Fibroblast of skin of left biceps (primary cell): ENCODE data around the gene SLC44A2.

Experiments
- DNase-seq, 2 experiments: peaks; one replicate each; pipeline ENCODE4 v3.0.0-alpha.2; 2013; ENCODE audit warnings: low read depth in 2 of 2

SLC44A2 gene

GRCh38 chr19:10682397-10683063, 57.2 kb downstream of the SLC44A2 start:
- DNase-seq, result no peak

GRCh38 chr19:10683064-10683426, 57.7 kb downstream of the SLC44A2 start:
- DNase-seq, result no peak

GRCh38 chr19:10683582-10683981, 58.2 kb downstream of the SLC44A2 start:
- no peak for DNase-seq

- no peak for DNase-seq
Observed at GRCh38 chr19:10685210-10685609, 59.9 kb downstream of the SLC44A2 start.

GRCh38 chr19:10686193-10686592, 60.8 kb downstream of the SLC44A2 start:
- DNase-seq, result no peak

- DNase-seq, result no peak
Observed at GRCh38 chr19:10686661-10687517, 61.5 kb downstream of the SLC44A2 start.

- no peak for DNase-seq
Observed at GRCh38 chr19:10687518-10688288, 62.4 kb downstream of the SLC44A2 start.

GRCh38 chr19:10688545-10689280, 63.4 kb downstream of the SLC44A2 start:
- no peak for DNase-seq

- no peak for DNase-seq
Observed at GRCh38 chr19:10690341-10690781, 65.0 kb downstream of the SLC44A2 start.

- no peak for DNase-seq
Observed at GRCh38 chr19:10691178-10691881, 66.0 kb downstream of the SLC44A2 start.

- no peak for DNase-seq
Observed at GRCh38 chr19:10691883-10692282, 66.5 kb downstream of the SLC44A2 start.

- DNase-seq, result no peak
Observed at GRCh38 chr19:10692673-10693264, 67.4 kb downstream of the SLC44A2 start.
